22Rv1 (cell line): Measurements from ENCODE around the gene CBLN4.

Experiments
- H3K27ac ChIP-seq: fragments of 450-650 bp; 2 replicates; pipeline ENCODE4 v1.5.1; 2017
- CTCF ChIP-seq: fragments of 450-650 bp; IDR thresholded peaks from 2 replicates; pipeline ENCODE4 v1.5.1; 2017; ENCODE audit warnings: mild to moderate bottlenecking
- ZFX ChIP-seq: fragments of 450-650 bp; IDR thresholded peaks from 2 replicates; pipeline ENCODE4 v1.6.1; 2017; ENCODE audit warnings: antibody characterized with exemption, borderline replicate concordance

Gene CBLN4

GRCh38 chr20:56005389-56005715, at the start of gene CBLN4:
Gene CBLN4, minus strand, starts transcription at chr20:56005519. Its CDS starts 1,348 bp downstream, at chr20:56004171.
- H3K27ac ChIP-seq: no peak within 1 kb of the TSS
- TF ChIP-seq CTCF: no peak

GRCh38 chr20:56043227-56043626, 37.9 kb upstream of the CBLN4 start:
- no peak overlapping the region for H3K27ac ChIP-seq
- no peak for TF ChIP-seq ZFX
- TF ChIP-seq CTCF: no peak

- no peak for TF ChIP-seq CTCF
- TF ChIP-seq ZFX: no peak
- no peak overlapping the region for H3K27ac ChIP-seq
Observed at GRCh38 chr20:56032251-56032650, 26.9 kb upstream of the CBLN4 start.

GRCh38 chr20:56018716-56019115, 13.4 kb upstream of the CBLN4 start:
- TF ChIP-seq CTCF (no peak), ZFX (no peak)

GRCh38 chr20:56018194-56018593, 12.9 kb upstream of the CBLN4 start:
- TF ChIP-seq CTCF (no peak), ZFX (no peak)
- H3K27ac ChIP-seq: no peak overlapping the region

More at GRCh38 chr20:56018716-56019115, 13.4 kb upstream of the CBLN4 start:
- H3K27ac ChIP-seq: no peak overlapping the region

GRCh38 chr20:56017560-56017959, 12.2 kb upstream of the CBLN4 start:
- no peak overlapping the region for H3K27ac ChIP-seq
- TF ChIP-seq ZFX: no peak
- no peak for TF ChIP-seq CTCF

GRCh38 chr20:56014998-56015397, 9.7 kb upstream of the CBLN4 start:
- H3K27ac ChIP-seq: no peak overlapping the region
- no peak for TF ChIP-seq ZFX
- TF ChIP-seq CTCF: no peak
